Skeletal muscle satellite cell (primary cell): ENCODE measurements around the gene ZNF574.

Experiments used
- H3K27me3 ChIP-seq: 2 replicates; pipeline ENCODE4 v1.7.0; 2013; ENCODE audit warnings: low read length; ENCODE audit not compliant: control insufficient read depth, insufficient read depth
- H3K36me3 ChIP-seq: 2 replicates; pipeline ENCODE4 v1.7.0; 2013; ENCODE audit warnings: mild to moderate bottlenecking, control low read depth, low read length; ENCODE audit not compliant: insufficient read depth
- H3K4me1 ChIP-seq: 2 replicates; pipeline ENCODE4 v1.7.0; 2013; ENCODE audit warnings: low read length; ENCODE audit not compliant: control insufficient read depth, insufficient read depth
- H3K4me2 ChIP-seq: 2 replicates; pipeline ENCODE4 v1.7.0; 2013; ENCODE audit warnings: mild to moderate bottlenecking, low read length
- H3K4me3 ChIP-seq: 2 replicates; pipeline ENCODE4 v1.7.0; 2013; ENCODE audit warnings: low read length
- H3K9ac ChIP-seq: 2 replicates; pipeline ENCODE4 v1.7.0; 2013; ENCODE audit warnings: mild to moderate bottlenecking, low read depth, low read length, moderate library complexity
- H3K9me3 ChIP-seq: replicated peaks from 2 replicates; pipeline ENCODE4 v1.7.0; 2013; ENCODE audit warnings: mild to moderate bottlenecking, control low read depth, low read length

Gene ZNF574

DNA sequence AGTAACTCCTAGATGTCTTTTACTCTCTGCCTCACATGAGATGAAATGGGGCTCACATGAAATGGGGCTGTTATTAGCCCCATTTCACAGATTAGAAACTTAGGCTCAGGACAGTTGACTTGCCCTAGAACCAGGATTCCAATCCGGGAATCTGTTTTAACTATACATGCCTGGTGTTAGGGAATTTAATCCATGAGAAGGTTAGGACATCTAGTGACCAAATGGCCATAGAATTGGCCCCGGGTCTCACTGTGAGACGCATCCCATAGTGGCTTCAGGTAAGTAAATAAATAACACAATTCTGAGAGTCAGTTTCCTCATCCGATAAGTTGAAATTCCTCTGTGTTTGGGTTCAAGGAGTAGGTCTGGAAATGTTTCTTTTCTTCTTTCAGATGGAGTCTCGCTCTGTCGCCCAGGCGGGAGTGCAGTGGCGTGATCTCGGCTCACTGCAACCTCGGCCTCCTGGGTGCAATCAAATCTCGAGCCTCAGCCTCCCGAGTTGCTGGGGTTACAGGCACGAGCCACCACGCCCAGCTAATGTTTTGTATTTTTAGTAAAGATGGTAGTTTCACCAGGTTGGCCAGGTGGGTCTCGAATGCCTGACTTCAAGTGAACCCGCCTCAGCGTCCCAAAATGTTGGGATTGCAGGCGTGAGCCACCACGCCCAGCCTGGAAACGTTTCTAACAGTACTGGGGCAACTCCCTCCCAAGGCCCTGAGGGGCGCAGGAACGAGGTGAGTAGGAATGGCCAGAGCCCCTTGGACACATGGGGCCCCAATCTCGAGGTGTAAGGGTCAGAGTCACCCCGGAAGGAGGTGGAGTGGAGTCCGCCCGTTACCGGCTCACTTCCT, 1.2 kb upstream of the ZNF574 start:
- Histone ChIP-seq H3K4me2 (peak overlapping the region; percentile 92), H3K9me3 (no peaks in the 10 kb centered on the region), H3K4me3 (peak overlapping the region; percentile 88), H3K9ac (peak overlapping the region; percentile 92), H3K27me3 (peaks cover 10% of the 10 kb centered on the region), H3K36me3 (peaks cover 14% of the 10 kb centered on the region), H3K4me1 (peaks cover 32% of the 10 kb centered on the region)

GRCh38 chr19:42075364-42075615, 676 bp upstream of the ZNF574 start:
- peaks cover 33% of the 10 kb centered on the region for H3K4me1 ChIP-seq
- H3K9me3 ChIP-seq: no peaks in the 10 kb centered on the region
- peak overlapping the region; percentile 92 for H3K4me2 ChIP-seq
- peak overlapping the region; percentile 92 for H3K9ac ChIP-seq
- peaks cover 20% of the 10 kb centered on the region for H3K36me3 ChIP-seq
- H3K4me3 ChIP-seq: peak overlapping the region; percentile 88
- peaks cover 7% of the 10 kb centered on the region for H3K27me3 ChIP-seq

- H3K4me1 ChIP-seq: peaks cover 33% of the 10 kb centered on the region
- H3K27me3 ChIP-seq: no peaks in the 10 kb centered on the region
- H3K36me3 ChIP-seq: peaks cover 32% of the 10 kb centered on the region
- H3K4me3 ChIP-seq: peak overlapping the region; percentile 95
- peak overlapping the region; percentile 94 for H3K9ac ChIP-seq
- H3K9me3 ChIP-seq: no peaks in the 10 kb centered on the region
- peak overlapping the region; percentile 95 for H3K4me2 ChIP-seq
These were observed 496 bp downstream of the ZNF574 start for GRCh38 chr19:42076380-42076944.

GRCh38 chr19:42078058-42078457, 2.1 kb downstream of the ZNF574 start:
- Histone ChIP-seq H3K27me3 (no peaks in the 10 kb centered on the region), H3K4me2 (peak overlapping the region; percentile 95), H3K9ac (no peak overlapping the region), H3K4me3 (peak overlapping the region; percentile 95), H3K9me3 (no peaks in the 10 kb centered on the region), H3K36me3 (peaks cover 37% of the 10 kb centered on the region), H3K4me1 (peaks cover 33% of the 10 kb centered on the region)

DNA sequence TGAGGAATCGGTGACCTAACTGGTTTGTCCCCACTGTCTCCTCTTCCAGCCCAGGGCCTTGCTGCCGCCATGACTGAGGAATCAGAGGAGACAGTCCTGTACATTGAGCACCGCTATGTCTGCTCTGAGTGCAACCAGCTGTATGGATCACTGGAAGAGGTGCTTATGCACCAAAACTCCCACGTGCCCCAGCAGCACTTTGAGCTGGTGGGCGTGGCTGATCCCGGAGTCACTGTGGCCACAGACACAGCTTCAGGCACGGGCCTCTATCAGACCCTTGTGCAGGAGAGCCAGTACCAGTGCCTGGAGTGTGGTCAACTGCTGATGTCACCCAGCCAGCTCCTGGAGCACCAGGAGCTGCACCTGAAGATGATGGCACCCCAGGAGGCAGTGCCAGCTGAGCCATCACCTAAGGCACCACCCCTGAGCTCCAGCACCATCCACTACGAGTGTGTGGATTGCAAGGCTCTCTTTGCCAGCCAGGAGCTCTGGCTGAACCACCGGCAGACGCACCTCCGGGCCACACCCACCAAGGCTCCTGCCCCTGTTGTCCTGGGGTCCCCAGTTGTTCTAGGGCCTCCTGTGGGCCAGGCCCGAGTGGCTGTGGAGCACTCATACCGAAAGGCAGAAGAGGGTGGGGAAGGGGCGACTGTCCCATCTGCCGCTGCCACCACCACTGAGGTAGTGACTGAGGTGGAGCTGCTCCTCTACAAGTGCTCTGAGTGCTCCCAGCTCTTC, 2.7 kb downstream of the ZNF574 start:
- H3K4me3 ChIP-seq: peak overlapping the region; percentile 95
- H3K27me3 ChIP-seq: no peaks in the 10 kb centered on the region
- H3K36me3 ChIP-seq: peaks cover 37% of the 10 kb centered on the region
- H3K9me3 ChIP-seq: no peaks in the 10 kb centered on the region
- H3K4me2 ChIP-seq: peak overlapping the region; percentile 95
- peaks cover 33% of the 10 kb centered on the region for H3K4me1 ChIP-seq
- H3K9ac ChIP-seq: no peak overlapping the region

DNA sequence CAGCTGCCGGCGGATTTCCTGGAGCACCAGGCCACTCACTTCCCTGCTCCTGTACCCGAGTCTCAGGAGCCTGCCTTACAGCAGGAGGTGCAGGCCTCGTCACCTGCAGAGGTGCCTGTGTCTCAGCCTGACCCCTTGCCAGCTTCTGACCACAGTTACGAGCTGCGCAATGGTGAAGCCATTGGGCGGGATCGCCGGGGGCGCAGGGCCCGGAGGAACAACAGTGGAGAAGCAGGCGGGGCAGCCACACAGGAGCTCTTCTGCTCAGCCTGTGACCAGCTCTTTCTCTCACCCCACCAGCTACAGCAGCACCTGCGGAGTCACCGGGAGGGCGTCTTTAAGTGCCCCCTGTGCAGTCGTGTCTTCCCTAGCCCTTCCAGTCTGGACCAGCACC, 3.3 kb downstream of the ZNF574 start:
- peaks cover 37% of the 10 kb centered on the region for H3K36me3 ChIP-seq
- H3K4me3 ChIP-seq: no peak overlapping the region
- no peaks in the 10 kb centered on the region for H3K27me3 ChIP-seq
- H3K4me2 ChIP-seq: no peak overlapping the region
- H3K4me1 ChIP-seq: peaks cover 33% of the 10 kb centered on the region
- H3K9me3 ChIP-seq: no peaks in the 10 kb centered on the region
- H3K9ac ChIP-seq: no peak overlapping the region

DNA sequence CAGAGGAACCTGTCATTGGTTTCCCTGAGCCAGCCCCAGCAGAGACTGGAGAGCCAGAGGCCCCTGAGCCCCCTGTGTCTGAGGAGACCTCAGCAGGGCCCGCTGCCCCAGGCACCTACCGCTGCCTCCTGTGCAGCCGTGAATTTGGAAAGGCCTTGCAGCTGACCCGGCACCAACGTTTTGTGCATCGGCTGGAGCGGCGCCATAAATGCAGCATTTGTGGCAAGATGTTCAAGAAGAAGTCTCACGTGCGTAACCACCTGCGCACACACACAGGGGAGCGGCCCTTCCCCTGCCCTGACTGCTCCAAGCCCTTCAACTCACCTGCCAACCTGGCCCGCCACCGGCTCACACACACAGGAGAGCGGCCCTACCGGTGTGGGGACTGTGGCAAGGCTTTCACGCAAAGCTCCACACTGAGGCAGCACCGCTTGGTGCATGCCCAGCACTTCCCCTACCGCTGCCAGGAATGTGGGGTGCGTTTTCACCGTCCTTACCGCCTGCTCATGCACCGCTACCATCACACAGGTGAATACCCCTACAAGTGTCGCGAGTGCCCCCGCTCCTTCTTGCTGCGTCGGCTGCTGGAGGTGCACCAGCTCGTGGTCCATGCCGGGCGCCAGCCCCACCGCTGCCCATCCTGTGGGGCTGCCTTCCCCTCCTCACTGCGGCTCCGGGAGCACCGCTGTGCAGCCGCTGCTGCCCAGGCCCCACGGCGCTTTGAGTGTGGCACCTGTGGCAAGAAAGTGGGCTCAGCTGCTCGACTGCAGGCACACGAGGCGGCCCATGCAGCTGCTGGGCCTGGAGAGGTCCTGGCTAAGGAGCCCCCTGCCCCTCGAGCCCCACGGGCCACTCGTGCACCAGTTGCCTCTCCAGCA, 4.2 kb downstream of the ZNF574 start:
- H3K4me1 ChIP-seq: peaks cover 28% of the 10 kb centered on the region
- H3K4me2 ChIP-seq: no peak overlapping the region
- no peak overlapping the region for H3K9ac ChIP-seq
- H3K9me3 ChIP-seq: no peaks in the 10 kb centered on the region
- peaks cover 37% of the 10 kb centered on the region for H3K36me3 ChIP-seq
- H3K27me3 ChIP-seq: no peaks in the 10 kb centered on the region
- H3K4me3 ChIP-seq: no peak overlapping the region

DNA sequence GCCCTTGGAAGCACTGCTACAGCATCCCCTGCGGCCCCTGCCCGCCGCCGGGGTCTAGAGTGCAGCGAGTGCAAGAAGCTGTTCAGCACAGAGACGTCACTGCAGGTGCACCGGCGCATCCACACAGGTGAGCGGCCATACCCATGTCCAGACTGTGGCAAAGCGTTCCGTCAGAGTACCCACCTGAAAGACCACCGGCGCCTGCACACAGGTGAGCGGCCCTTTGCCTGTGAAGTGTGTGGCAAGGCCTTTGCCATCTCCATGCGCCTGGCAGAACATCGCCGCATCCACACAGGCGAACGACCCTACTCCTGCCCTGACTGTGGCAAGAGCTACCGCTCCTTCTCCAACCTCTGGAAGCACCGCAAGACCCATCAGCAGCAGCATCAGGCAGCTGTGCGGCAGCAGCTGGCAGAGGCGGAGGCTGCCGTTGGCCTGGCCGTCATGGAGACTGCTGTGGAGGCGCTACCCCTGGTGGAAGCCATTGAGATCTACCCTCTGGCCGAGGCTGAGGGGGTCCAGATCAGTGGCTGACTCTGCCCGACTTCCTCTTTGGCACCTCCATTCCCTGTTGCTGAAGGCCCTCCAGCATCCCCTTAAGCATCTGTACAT, 4.9 kb downstream of the ZNF574 start:
- Histone ChIP-seq H3K27me3 (no peaks in the 10 kb centered on the region), H3K4me2 (no peak overlapping the region), H3K4me1 (peaks cover 26% of the 10 kb centered on the region), H3K36me3 (peaks cover 37% of the 10 kb centered on the region), H3K9ac (no peak overlapping the region), H3K9me3 (no peaks in the 10 kb centered on the region), H3K4me3 (no peak overlapping the region)

DNA sequence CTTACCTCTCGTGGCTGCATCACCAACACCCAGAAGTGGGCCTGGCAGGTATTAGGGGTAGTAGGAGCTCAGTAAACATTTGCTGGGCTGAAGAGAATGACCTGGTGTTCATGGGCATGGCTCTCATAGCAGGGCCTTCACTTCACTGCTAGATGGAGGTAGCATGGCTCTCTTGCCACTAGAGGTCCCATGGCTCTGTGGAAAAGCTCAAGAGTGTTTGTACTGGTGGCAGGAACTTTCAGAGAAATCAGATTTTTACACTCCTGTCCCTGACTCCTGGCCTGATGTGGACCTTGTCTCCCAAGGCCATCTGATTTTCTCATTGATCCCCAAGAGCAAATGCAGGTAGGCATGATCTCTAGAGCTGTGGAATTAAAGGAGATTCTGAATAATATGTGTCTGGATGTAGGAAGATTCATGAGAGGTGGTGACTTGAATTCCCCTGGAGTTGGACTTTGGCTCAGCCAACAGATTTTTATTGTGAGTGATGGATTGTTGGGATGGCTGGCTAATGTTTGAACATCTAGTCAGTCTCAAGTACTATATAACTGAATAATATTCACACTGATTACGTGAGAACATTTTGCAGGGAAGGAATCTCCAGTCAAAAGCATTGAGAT, 5.7 kb downstream of the ZNF574 start:
- Histone ChIP-seq H3K4me2 (no peak overlapping the region), H3K9me3 (no peaks in the 10 kb centered on the region), H3K9ac (no peak overlapping the region), H3K4me1 (peaks cover 26% of the 10 kb centered on the region), H3K36me3 (peaks cover 37% of the 10 kb centered on the region), H3K27me3 (no peaks in the 10 kb centered on the region), H3K4me3 (no peak overlapping the region)

- no peaks in the 10 kb centered on the region for H3K27me3 ChIP-seq
- H3K9ac ChIP-seq: no peak overlapping the region
- H3K36me3 ChIP-seq: peaks cover 35% of the 10 kb centered on the region
- no peaks in the 10 kb centered on the region for H3K9me3 ChIP-seq
- no peak overlapping the region for H3K4me2 ChIP-seq
- peaks cover 20% of the 10 kb centered on the region for H3K4me1 ChIP-seq
- H3K4me3 ChIP-seq: no peak overlapping the region
These were observed 7.6 kb downstream of the ZNF574 start for GRCh38 chr19:42083537-42083936.
